A204.1 (cell line): ENCODE data around the gene CTF1.
A peak's percentile ranks its signal among the peaks of the same experiment; 100 is the strongest.
"Not testable (repeated sequence)": the region's sequence is repeated elsewhere in the genome, so short reads cannot be mapped to it uniquely, and the experiment has no call there.

Experiments used
- FAIRE-seq: peaks from 2 replicates; lab custom pipeline; 2012; peaks lifted over from hg19 to GRCh38; lab: Jason Lieb, UNC

CTF1 gene, protein sequence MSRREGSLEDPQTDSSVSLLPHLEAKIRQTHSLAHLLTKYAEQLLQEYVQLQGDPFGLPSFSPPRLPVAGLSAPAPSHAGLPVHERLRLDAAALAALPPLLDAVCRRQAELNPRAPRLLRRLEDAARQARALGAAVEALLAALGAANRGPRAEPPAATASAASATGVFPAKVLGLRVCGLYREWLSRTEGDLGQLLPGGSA

DNA sequence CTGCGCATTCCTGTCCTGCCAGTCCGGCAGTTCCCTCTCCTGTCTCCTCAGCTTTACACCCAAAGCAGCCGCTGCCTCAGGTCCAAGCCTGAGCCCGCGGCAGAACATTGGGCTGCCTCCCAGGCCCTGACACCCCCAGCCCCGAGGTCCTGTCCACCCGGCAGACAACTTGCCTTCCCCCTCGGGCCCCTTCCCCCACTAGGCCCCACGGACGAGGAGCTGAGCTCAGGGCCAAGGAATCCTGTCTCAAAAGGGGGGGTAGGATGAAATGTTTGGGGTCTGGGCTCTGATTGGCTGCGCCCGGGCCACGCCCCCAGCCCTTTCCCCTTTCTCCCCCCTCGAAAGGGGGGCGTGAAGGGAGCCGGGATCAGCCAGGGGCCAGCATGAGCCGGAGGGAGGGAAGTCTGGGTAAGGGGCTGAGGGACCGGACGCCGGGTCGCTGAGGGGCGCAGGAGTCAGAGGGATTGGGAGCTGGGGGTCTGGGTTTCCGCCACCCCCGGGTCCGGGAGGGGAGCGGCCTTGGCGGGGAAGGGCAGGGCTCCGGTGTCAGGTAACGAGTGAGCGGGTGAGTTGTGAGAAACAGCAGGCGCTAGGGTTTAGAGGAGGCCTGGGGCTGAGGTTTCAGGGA lies at the start of gene CTF1:
CTF1 (plus strand) TSS at position 354 of the 628 bp plus-strand sequence; CDS start at position 384, 30 bp downstream.
- FAIRE-seq, result no peak

DNA sequence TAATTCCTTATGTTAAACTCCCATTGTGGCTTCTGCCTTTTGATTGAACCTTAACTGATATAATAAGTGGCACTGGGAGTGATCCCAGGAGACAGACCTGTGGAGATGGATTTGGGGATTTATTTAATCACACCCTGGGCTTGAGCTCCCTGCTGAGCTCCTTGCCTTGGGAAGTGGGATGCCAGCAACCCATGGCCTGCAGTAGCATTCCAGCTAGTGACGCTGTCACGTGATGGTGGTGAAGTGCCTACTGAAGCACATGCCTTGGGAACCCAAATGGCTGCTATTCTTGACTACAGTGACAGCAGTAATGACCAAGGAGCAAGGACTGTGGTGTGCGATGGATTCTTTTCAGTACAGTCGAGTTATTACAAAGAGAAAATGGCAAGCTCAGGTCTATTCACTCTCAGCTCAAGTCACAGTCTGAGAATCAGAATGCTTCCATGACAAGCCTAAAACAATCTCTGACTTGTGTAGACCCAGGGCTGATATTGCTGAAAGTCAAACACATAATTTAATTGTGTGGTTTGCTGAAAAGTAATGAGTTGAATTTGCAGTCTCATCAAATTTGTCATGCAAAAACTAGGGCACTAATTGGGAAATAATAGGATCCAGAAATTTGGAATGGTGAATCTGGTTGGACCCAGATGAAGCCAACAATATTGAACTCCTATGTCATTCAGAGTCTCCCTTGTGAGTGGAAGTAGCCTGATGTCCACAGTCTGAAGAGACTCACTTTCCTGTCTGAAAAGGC lies 49.6 kb upstream of the CTF1 start:
- FAIRE-seq, result no peak

DNA sequence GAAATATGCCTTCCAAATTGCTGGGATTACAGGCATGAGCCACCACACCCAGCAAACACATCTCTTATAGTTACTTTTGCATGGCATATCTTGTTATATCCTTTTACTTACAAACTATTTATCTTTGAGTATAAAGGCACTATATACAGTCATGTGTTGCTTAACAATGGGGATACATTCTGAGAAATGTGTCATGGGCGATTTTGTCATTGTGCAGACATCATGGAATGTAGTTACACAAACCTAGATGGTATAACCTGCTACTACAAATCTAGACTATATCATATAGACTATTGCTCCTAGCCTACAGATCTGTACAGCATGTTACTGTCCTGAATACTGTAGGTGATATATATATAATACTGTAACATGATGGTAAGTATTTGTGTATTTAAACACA lies 46.2 kb upstream of the CTF1 start:
- no peak for FAIRE-seq

DNA sequence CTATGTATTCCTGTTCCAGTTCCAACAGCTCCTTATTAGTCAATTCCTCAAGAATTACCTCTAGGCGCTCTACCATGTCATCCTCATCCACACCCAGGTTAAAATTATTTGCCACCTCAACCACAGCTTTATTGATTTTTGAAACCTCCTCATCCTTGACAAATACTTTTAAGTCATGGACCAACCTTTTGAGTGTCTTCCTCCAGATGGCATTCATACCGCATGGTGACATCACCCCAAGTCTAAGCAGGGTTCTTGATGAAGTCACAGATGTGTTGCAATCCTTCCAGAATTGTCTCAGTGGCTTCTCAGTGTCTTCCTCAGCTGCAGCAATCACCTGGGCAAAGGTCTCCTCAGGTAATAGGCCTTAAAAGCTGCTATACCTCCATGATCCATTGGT lies 42.7 kb upstream of the CTF1 start:
- no peak for FAIRE-seq

DNA sequence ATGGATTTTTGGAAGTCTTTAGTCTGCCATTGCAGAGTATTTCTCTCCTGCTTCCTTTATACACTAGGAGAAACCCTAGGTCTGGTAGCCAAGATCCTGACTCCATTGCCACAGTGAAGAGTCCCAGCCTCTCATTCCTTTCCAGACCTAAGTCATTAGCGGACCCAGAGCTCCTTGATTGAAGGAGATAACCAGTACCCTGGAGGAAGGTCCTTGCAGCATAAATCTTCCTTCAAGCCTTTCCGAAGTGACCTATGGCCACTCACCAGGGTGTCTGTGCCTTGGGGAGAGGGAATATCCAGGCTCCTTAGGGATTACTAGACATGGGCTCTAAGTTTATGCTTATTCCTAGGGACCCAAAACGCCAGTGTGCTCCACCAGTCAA lies 38.3 kb upstream of the CTF1 start:
- FAIRE-seq, result no peak

DNA sequence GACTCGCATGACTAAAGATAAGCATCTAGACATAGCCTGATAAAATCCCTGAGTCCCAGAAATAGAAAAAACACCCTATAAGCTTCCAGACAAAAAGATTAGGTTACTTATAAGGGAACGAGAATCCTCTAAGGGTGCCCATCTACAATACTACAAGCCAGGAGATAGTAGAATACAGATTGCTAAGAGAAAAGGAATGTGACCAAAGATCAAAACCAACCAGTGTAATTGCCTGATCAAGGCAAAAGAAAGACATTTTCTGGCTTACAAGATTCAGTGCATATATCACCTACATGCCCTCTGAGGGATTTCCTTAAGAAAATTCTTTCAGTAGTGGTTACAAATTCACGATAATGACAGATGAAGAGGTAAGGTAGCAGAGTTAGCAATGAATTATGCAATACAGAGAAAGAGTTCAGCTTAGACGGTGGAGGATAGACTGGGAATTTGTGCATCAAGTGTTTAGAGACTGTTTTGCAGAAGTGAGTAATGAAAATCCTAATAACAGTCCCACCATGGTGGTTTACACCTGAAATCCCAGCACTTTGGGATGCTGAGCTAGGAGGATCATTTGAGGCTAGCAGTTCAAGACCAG lies 37.5 kb upstream of the CTF1 start:
- no peak for FAIRE-seq

DNA sequence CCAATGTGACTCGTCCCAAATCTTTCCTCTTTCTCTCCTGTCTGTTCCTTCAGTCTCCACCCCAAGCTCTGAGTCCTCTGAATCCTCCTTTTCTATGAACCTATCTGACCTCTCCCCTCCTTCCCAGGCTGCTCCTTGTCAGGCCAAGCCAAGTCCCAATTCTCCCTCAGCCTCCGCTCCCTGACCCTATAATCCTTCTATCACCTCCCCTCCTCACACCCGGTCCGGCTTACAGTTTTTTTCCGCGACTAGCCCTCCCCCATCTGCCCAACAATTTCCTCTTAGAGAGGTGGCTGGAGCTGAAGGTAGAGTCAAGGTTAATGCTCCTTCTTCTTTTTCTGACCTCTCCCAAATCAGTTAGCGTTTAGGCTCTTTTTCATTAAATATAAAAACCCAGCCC lies 35.7 kb upstream of the CTF1 start:
- FAIRE-seq, result not testable (repeated sequence)

DNA sequence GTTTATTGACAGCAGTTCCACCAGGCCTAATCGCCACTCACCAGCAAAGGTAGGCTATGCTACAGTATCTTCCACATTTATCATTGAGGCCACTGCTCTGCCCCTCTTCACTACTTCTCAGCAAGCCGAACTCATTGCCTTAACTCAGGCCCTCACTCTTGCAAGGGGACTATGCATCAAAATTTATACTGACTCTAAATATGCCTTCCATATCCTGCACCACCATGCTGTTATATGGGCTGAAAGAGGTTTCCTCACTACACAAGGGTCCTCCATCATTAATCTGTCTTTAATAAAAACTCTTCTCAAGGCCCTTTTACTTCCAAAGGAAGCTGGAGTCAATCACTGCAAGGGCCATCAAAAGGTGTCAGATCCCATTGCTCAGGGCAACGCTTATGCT lies 33.2 kb upstream of the CTF1 start:
- not testable (repeated sequence) for FAIRE-seq

DNA sequence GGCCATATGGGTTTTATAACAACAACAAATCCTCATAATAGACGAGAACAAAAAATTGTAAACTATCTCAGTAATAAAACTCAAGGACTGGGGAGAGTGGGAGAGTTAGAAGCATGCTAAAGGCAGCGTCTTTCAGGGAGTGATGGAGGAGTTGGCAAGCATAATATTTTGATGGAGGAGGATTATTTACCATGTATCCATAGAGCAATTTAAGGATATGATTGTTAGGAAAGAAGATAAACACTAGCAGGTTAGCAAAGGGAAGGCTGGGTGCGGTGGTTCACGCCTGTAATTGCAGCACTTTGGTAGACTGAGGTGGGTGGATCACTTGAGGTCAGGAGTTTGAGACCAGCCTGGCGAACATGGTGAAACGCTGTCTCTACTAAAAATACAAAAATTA lies 30.4 kb upstream of the CTF1 start:
- no peak for FAIRE-seq

DNA sequence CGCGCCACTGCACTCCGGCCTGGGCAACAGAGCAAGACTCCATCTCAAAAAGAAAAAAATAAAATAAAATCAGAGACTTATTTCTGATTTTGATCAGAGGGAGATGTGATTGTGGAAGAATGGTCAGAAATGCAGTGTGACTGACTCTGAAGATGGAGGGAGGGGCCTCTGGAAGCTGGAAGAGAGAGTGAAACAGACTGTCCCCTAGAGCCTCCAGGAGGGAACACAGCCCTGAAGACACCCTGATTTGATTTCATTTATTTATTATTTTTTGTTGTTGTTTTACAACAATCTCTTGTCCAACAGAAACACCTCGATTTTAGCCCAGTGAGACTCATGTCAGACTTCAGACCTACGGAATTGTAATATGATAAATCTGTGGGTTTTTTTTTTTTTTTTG lies 28.7 kb upstream of the CTF1 start:
- peak; percentile 21 for FAIRE-seq

DNA sequence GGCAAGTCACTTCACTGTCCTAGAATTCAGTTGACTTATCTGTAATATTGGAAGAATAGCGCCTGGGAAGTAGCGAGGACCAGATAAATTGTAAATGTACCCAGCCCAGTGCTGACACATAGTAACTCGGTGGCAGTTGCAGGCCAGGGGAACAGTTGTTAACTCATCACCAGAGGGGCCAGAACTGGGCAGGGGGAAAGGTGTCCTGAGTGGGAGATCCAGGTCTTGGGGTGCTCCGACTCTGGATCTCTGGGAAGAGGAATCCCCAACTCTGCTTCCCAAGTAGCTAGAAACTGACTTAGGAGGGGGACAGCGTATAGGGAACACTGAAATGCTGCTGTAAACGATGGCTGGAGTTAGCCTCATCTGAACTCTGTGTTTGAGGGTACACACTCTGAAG lies 25.5 kb upstream of the CTF1 start:
- no peak for FAIRE-seq

DNA sequence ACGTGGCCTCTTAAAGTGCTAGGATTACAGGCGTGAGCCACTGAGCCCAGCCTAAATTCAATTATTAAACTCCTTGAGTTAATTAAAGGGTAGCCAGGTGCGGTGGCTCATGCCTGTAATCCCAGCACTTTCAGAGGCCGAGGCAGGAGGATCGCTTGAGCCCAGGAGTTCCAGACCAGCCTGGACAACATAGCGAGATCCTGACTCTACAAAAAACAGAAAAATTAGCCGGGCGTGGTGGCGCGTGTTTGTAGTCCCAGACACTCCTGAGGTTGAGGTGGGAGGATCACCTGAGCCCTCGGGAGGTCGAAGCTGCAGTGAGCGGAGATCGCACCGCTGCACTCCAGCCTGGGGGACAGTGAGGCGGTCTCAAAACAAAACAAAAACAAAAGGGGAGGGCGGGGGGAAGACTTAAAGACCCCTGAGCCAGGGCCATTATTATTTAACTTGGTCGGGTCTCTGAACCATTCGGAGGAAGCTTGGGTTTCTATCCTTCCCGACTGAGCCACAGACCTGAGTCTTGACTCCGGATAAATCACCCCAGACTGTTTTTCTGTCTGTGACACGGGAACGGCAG lies 22.1 kb upstream of the CTF1 start:
- no peak for FAIRE-seq

DNA sequence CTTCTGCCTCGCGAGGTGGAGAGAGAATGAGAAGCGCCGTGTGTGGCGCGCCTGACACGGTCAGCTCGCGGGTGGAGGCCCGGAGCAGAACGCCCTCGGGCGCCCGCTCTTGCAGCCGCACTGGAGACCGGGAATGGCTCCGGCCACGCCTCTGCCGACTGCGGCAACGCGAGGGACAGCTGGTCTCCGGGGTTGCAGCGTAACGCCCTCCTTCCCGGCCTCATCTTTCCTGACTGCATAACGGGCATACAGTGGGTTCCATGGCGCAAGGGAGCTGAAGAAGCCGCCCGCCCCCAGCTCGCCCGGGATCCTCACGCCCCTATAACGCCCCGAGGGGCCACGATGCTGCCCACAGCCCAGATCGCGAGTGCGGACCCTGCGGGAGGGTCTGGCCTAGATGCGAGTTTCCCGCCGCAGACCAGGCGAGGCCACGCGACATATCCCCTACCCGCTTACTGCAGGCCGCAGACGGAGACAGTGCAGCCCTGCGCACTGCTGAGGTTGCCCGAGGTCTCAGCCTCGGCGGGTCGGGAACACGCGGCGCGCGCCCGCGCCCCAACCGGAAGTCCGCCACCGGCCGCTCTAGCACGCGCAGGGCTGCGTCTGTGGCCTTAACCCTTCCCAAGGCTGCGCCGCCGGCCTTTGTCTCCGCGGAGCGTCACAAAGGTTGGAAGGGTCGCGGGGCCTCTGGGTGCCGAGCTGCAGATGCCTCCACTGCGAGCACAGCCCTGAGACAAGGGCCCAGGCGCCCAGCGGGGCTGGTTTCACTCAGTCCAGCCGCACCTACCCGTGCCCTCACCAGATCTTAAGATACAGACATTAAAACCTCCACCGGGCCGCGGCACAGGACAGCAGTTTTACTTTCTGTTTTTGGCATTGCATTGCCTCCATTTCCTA lies 21.3 kb upstream of the CTF1 start:
- FAIRE-seq, result no peak

DNA sequence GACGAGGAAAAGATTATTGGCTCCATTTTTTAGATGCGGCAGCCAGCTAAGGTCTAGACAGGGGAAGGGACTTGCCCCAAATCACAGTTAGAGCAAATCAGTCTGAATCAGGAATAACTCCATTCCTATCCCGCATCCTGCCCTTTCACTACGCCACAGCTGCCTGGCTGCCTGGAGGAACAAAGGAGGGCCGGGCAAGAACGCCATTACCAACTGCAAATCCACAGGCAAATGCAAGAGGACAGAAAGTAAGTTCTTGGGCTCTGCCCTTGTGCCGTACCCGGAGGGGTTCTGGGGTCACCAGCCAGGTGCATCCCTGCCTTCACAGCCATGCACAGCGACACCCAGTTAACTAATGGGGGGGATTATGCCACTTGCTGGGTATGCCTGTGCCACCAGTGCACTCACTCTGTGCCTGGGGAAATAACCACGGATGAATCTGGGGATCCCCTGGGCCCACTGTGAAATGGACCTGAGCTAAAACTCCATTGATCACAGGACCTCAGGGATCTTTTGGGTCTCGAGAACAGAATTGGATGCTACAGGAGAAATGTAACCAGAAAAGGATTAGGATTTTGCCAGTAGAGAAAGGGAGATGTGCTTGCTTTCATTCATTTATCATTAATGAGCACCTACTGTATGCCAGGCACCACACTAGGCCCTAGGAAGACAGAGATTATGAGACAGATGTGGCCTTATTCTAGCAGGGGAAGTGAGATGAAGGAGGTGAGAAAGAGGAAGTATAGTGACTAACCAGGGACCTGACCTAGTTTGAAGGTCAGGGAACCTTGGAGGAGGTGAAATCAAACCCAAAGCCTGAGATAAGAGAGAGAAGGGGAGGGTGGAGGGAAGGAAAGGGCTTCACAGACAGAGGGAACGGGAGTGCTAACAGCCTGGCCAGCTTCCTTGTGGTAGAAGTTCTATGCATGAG lies 20.3 kb upstream of the CTF1 start:
- no peak for FAIRE-seq

DNA sequence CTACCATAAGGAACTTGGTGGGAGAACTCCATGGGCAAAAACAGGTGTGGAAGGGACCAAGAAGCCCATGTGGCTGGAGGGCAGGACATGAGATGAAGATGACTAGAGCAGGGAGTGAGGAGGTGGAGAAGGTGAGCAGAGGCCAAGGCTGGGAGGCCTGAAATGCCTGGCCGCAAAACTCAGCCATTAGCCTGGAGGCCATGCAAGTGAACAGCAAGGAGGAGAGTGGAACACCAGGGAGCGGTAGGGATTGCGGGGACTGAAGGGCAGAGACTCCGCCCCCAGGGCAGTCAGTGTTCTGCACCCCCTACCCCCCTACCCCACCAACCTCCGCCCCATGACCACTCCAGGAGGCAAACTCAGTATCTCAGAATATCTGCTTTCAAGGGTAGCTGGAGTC lies 19.5 kb upstream of the CTF1 start:
- FAIRE-seq, result no peak

DNA sequence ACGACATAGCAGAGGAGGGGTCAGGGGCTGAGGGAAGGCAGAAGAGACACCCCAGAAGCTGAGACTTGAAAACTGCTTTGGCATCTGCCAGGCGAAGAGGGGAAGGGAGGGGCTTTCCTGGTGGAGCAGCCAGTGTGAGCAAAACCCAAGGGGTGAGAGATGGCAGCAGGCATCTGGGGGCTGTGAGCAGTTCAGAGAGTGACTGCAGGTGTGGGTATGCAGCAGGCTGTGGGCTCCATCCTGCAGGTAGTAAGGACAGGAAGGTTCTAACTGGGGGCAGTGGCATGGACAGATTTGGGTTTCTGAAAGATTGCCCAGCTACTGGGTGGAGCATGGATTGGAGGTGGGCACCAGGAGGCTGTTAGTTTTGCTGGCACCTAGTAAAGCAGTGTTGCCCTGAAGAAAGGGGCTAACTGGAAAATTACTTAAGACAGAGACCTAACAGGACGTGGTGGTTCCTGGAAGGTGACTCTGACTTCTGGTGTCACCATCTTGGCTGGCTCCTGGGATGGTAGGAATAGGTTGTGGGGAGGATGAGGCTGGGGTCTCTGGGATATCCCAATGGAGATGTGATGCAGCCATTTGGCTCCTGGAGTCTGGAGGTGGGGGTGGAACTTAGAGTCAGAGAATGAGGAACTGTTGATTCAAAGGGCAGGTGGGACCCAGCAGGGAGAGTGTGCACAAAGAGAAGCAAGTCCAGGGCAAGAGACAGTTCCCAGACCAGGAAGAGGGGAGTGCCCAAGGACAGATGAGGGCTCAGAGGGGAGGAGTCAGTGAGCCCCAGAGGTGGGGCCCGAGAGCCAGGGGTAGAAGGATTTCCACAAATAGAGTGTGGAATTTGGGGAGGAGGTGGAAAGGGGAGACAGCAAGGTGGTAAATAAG lies 13.7 kb upstream of the CTF1 start:
- FAIRE-seq, result no peak

DNA sequence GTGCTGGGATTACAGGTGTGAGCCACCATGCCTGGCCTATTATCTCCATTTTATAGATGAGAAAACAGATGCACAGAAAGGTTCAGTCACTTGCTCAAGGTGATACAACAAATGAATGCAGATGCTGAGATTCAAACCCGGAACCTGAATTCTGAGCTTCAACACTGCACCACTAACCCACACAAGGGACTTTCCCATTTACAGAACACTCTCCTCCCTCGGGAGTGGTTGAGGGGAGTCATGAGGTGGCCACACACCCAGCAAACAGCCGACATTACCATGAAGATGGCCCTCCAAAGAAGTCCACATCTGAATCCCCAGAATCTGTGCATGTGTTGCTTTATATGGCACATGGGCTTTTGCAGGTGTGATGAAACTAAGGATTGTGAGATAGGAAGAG lies 11.7 kb upstream of the CTF1 start:
- FAIRE-seq, result no peak

DNA sequence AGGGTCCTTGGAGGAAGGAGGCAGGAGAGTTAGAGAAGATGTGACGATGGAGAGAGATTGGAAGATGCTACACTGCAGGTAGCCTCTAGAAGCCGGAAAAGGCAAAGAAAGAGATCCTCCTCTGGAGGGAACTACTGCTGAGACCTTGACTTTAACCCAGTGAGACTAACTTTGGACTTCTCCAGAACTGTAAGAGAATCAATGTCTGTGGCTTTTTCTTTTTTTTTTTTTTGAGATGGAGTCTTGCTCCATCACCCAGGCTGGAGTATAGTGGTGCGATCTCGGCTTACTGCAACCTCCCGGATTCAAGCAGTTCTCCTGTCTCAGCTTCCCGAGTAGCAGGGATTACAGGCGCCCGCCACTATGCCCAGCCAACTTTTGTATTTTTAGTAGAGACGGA lies 11.2 kb upstream of the CTF1 start:
- no peak for FAIRE-seq

DNA sequence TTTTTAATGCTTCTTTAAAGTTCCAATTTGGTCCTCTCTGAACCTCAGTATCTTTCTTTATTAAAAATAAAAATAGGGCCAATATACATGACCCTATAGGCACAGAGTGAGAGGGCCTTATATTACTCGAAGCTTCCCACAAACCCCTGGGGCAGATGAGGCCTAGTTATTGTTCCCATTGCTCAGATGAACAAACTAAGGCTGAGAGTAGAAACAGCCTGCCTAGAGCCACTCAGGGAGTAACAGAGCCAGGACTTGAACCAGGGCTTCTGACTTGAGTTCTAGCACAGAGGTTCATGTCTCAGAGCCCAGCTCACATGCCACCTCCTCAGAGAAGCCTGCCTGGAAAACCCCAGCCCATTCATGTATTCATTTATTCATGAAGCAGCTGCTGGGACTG lies 10.3 kb upstream of the CTF1 start:
- no peak for FAIRE-seq

DNA sequence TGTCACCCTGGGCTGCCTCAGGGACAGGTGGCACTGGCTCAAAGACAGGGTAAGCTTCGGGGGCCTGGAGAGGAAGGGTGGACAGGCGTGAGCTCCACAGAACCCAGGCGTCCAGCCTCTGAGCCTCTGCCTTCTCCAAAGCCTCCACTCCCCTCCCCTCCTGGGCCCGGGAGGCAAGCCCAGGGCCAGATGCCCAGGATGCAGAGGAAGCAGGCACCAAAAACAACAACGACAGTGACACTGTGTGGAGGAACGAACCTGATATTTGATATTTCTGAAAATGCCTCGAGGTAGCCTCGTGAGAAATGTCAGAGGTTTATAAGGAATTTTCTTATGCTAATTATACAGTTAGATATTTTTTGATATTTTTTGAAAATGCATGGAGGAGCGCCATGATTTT lies 8.5 kb upstream of the CTF1 start:
- no peak for FAIRE-seq
